ENCODE results near the gene ATP2B2.

The ATP2B2 gene

DNA sequence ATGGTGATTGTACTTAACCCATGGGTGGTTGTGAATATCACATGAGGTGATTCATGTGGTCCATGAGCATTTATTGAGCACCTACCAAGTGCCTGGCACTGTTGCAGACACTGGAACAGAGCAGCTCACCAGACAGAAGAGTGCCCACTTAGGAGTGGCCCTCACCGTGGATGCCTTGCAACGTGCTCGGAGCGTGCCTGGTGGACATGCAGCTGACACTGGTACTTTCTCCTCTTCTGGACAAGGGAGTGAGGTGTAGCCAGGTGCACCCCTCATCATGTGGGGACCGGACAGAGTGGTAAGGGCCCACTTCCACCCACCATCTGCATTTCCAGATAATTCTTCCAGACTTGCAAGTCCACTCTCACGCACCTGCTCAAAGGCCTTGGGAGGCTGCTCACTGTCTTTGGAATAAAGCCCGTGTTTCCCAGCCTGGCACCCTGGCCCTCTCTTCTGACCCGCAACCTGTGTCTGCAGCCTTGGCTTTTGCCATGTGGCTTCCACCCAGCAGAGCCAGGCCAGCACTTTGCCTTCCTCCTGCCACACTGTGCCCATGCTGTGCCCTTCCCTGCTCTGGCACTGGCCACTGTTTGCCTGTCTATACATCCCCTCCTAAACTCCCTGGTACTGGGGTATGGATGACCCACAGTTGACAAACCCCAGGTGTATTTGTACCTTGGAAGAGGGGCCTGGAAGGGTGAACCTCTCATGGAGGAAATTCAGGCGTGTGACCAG, 93.6 kb downstream of the ATP2B2 start:
- Histone ChIP-seq H3K4me1 (ENCODE audit: insufficient read depth, low read length) (no peaks in the 10 kb centered on the region), H3K9ac (ENCODE audit: low read depth, low read length) (no peak overlapping the region), H2AFZ (ENCODE audit: low read depth, low read length) (no peak overlapping the region), H3K36me3 (ENCODE audit: insufficient read depth, low read length) (no peaks in the 10 kb centered on the region), H3K27me3 (ENCODE audit: insufficient read depth, low read length, poor library complexity) (peaks cover 6% of the 10 kb centered on the region), H3K9me3 (ENCODE audit: insufficient read depth, low read length, severe bottlenecking) (no peaks in the 10 kb centered on the region), H3K4me3 (ENCODE audit: low read depth in 1 of 2, low read length in 2 of 2) (no peak overlapping the region), H3K27ac (ENCODE audit: low read length) (no peak overlapping the region), H3K79me2 (ENCODE audit: insufficient read depth, low read length) (no peaks in the 10 kb centered on the region), H3K4me2 (ENCODE audit: insufficient read depth, low read length) (no peak overlapping the region), H4K20me1 (ENCODE audit: insufficient read depth, low read length) (0 out of 2 replicates have a peak, but pooled peaks cover 4% of the 10 kb centered on the region)
- TF ChIP-seq EZH2 (IDR thresholded peaks at IDR 0.05; ENCODE audit: borderline replicate concordance, low read depth, low read length, severe bottlenecking) (no peak), CTCF (IDR thresholded peaks at IDR 0.05; ENCODE audit: borderline replicate concordance, extremely low read depth, low read length, poor library complexity, severe bottlenecking) (no peak)
- ATAC-seq (ENCODE audit: insufficient read depth, low read depth) (no peak), DNase-seq (no peak)

DNA sequence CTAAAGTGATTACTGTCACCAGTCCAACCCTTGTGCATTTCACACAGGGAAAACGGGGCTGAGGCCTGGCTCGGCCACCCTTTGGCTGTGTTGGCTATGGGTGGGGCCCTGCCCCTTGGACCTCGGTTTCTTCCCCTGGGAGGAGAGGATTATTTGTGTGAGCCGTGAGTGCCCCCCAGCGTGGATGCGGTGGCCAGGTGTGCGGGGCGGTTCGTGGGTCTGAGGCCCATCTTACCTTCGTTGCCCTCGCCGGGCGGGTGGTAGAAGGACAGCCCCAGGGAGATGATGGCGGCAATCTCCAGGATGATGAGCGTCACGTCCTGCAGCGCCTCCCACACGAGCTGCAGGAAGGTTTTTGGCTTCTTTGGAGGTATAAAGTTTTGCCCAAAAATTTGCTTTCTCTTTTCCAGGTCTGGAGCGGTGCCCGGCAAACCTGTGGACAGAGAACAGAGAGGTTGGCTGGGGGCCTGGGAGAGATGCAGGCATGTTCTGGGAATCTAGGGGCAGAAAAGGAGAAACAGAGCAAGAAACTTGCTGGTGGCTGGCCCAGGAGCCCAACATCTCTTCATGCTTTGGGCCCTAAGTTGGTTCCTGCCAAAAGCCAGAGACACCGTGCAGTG, 94.9 kb downstream of the ATP2B2 start:
- Histone ChIP-seq H3K4me3 (ENCODE audit: low read depth in 1 of 2, low read length in 2 of 2) (no peak overlapping the region), H3K27ac (ENCODE audit: low read length) (no peak overlapping the region)

DNA sequence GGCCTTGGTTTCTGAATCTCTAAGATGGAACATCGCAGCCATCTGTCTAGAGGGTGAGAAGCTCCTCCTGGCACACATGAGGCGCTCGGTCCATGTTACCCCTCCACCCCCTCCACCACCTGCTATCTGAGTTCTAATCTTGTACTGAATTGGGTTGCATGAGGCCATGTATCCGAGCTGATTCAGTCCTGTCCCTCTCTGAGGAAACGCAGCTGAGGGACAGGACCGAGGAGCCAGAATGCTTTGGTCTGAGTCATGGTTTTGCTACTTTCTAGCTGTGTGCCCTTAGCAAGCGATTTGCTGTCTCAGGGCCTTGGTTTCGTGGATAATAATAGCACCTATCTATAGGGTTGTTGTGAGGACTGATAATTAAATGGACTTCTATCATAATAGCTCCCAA, 96.7 kb downstream of the ATP2B2 start:
- TF ChIP-seq EZH2 (IDR thresholded peaks at IDR 0.05; ENCODE audit: borderline replicate concordance, low read depth, low read length, severe bottlenecking) (no peak), CTCF (IDR thresholded peaks at IDR 0.05; ENCODE audit: borderline replicate concordance, extremely low read depth, low read length, poor library complexity, severe bottlenecking) (no peak)
- H3K9ac ChIP-seq (ENCODE audit: low read depth, low read length) = no peak overlapping the region
- no peak overlapping the region for H3K4me2 ChIP-seq (ENCODE audit: insufficient read depth, low read length)
- H3K4me1 ChIP-seq (ENCODE audit: insufficient read depth, low read length) = no peaks in the 10 kb centered on the region
- H4K20me1 ChIP-seq (ENCODE audit: insufficient read depth, low read length) = no peaks in the 10 kb centered on the region
- no peak overlapping the region for H3K27ac ChIP-seq (ENCODE audit: low read length)
- no peak for DNase-seq
- peaks cover 6% of the 10 kb centered on the region for H3K27me3 ChIP-seq (ENCODE audit: insufficient read depth, low read length, poor library complexity)
- no peak overlapping the region for H2AFZ ChIP-seq (ENCODE audit: low read depth, low read length)
- H3K4me3 ChIP-seq (ENCODE audit: low read depth in 1 of 2, low read length in 2 of 2) = no peak overlapping the region
- no peak for ATAC-seq (ENCODE audit: insufficient read depth, low read depth)
- no peaks in the 10 kb centered on the region for H3K9me3 ChIP-seq (ENCODE audit: insufficient read depth, low read length, severe bottlenecking)
- H3K79me2 ChIP-seq (ENCODE audit: insufficient read depth, low read length) = no peaks in the 10 kb centered on the region
- no peaks in the 10 kb centered on the region for H3K36me3 ChIP-seq (ENCODE audit: insufficient read depth, low read length)

More for the DNA sequence above, 94.9 kb downstream of the ATP2B2 start:
- Histone ChIP-seq H3K9ac (ENCODE audit: low read depth, low read length) (no peak overlapping the region), H3K27me3 (ENCODE audit: insufficient read depth, low read length, poor library complexity) (peaks cover 6% of the 10 kb centered on the region), H3K9me3 (ENCODE audit: insufficient read depth, low read length, severe bottlenecking) (no peaks in the 10 kb centered on the region), H3K4me2 (ENCODE audit: insufficient read depth, low read length) (no peak overlapping the region), H3K79me2 (ENCODE audit: insufficient read depth, low read length) (no peaks in the 10 kb centered on the region), H2AFZ (ENCODE audit: low read depth, low read length) (no peak overlapping the region), H3K36me3 (ENCODE audit: insufficient read depth, low read length) (no peaks in the 10 kb centered on the region), H4K20me1 (ENCODE audit: insufficient read depth, low read length) (no peaks in the 10 kb centered on the region), H3K4me1 (ENCODE audit: insufficient read depth, low read length) (no peaks in the 10 kb centered on the region)
- DNase-seq = no peak
- no peak for ATAC-seq (ENCODE audit: insufficient read depth, low read depth)
- TF ChIP-seq EZH2 (IDR thresholded peaks at IDR 0.05; ENCODE audit: borderline replicate concordance, low read depth, low read length, severe bottlenecking) (no peak), CTCF (IDR thresholded peaks at IDR 0.05; ENCODE audit: borderline replicate concordance, extremely low read depth, low read length, poor library complexity, severe bottlenecking) (no peak)
